Stomach (tissue), 4 donors: Measurements from ENCODE around the gene DDOST.

Experiments used
- CTCF ChIP-seq, 7 experiments: fragments of 450-650 bp in 4 of 7; fragments of 200-600 bp in 3 of 7; sonication (generic) in 3 of 7; IDR thresholded peaks; one replicate each; pipeline ENCODE4 v1.5.1; 2016 to 2019; ENCODE audit warnings: antibody characterized with exemption in 7 of 7, control low read depth in 2 of 7, mild to moderate bottlenecking in 1 of 7
- POLR2A ChIP-seq, 4 donors: fragments of 450-650 bp; IDR thresholded peaks; one replicate each; pipeline ENCODE4 v1.6.1; 2016; ENCODE audit warnings: antibody characterized with exemption in 4 of 4, control low read depth in 2 of 4, mild to moderate bottlenecking in 1 of 4, moderate library complexity in 1 of 4

GRCh38 chr1:20611652-20612051, 49.5 kb downstream of the DDOST start:
- TF ChIP-seq POLR2A (IDR thresholded peaks at IDR 0.05) (no peak), CTCF (IDR thresholded peaks at IDR 0.05) (no peak)
